ENCODE results near the gene LINS1.

Gene LINS1

DNA sequence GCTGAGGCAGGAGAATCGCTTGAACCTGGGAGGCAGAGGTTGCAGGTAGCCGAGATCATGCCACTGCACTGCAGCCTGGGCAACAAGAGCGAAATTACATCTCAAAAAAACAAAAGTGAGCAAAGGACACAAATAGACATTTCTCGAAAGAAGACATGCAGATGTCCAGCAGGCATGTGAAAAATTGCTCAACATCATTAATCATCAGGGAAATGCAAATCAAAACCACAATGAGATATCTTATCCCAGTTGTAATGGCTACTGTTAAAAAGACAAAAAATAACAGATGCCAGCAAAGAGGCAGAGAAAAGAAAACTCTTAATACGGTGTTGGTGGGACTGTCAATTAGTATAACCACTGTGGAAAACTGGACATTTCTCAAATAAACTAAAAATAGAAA lies 21.3 kb upstream of the LINS1 start:
- Histone ChIP-seq H3K36me3 (ENCODE audit: low read length) (0 out of 2 replicates have a peak, but pooled peaks cover 13% of the 10 kb centered on the region), H3K9ac (ENCODE audit: low read length) (no peak overlapping the region), H3K9me2 (replicated peaks; ENCODE audit: insufficient read depth, low read length) (no peaks in the 10 kb centered on the region), H2AFZ (ENCODE audit: low read depth, low read length, severe bottlenecking) (no peak overlapping the region), H3K27ac (ENCODE audit: low read depth, low read length) (no peak overlapping the region), H4K20me1 (ENCODE audit: low read depth, low read length) (no peaks in the 10 kb centered on the region), H3K4me3 (ENCODE audit: insufficient read depth, low read length, poor library complexity, severe bottlenecking) (no peak overlapping the region), H3K4me2 (ENCODE audit: low read depth, low read length, poor library complexity, severe bottlenecking) (no peak overlapping the region), H3K79me2 (ENCODE audit: insufficient read depth, low read length) (no peaks in the 10 kb centered on the region), H3K27me3 (ENCODE audit: low read length) (no peaks in the 10 kb centered on the region), H3F3A (ENCODE audit: insufficient read depth) (no peaks in the 10 kb centered on the region), H3K9me3 (ENCODE audit: insufficient read depth, low read length) (no peaks in the 10 kb centered on the region)
- no peak for TF ChIP-seq EZH2phosphoT487 (conservative IDR thresholded peaks at IDR 0.05; ENCODE audit: low read length)
- TF ChIP-seq, protein P1, sequence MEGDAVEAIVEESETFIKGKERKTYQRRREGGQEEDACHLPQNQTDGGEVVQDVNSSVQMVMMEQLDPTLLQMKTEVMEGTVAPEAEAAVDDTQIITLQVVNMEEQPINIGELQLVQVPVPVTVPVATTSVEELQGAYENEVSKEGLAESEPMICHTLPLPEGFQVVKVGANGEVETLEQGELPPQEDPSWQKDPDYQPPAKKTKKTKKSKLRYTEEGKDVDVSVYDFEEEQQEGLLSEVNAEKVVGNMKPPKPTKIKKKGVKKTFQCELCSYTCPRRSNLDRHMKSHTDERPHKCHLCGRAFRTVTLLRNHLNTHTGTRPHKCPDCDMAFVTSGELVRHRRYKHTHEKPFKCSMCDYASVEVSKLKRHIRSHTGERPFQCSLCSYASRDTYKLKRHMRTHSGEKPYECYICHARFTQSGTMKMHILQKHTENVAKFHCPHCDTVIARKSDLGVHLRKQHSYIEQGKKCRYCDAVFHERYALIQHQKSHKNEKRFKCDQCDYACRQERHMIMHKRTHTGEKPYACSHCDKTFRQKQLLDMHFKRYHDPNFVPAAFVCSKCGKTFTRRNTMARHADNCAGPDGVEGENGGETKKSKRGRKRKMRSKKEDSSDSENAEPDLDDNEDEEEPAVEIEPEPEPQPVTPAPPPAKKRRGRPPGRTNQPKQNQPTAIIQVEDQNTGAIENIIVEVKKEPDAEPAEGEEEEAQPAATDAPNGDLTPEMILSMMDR (IDR thresholded peaks at IDR 0.05; ENCODE audit: insufficient read depth, low read length, poor library complexity, severe bottlenecking): no peak

- Histone ChIP-seq H3K27me3 (ENCODE audit: low read length) (no peaks in the 10 kb centered on the region), H3K4me3 (ENCODE audit: insufficient read depth, low read length, poor library complexity, severe bottlenecking) (no peak overlapping the region), H3K9me2 (replicated peaks; ENCODE audit: insufficient read depth, low read length) (no peaks in the 10 kb centered on the region), H3K9ac (ENCODE audit: low read length) (no peak overlapping the region), H3F3A (ENCODE audit: insufficient read depth) (no peaks in the 10 kb centered on the region), H3K79me2 (ENCODE audit: insufficient read depth, low read length) (no peaks in the 10 kb centered on the region), H4K20me1 (ENCODE audit: low read depth, low read length) (no peaks in the 10 kb centered on the region), H3K9me3 (ENCODE audit: insufficient read depth, low read length) (no peaks in the 10 kb centered on the region), H3K36me3 (ENCODE audit: low read length) (0 out of 2 replicates have a peak, but pooled peaks cover 15% of the 10 kb centered on the region), H2AFZ (ENCODE audit: low read depth, low read length, severe bottlenecking) (no peak overlapping the region), H3K4me2 (ENCODE audit: low read depth, low read length, poor library complexity, severe bottlenecking) (no peak overlapping the region), H3K27ac (ENCODE audit: low read depth, low read length) (no peak overlapping the region)
- TF ChIP-seq, protein P1 (IDR thresholded peaks at IDR 0.05; ENCODE audit: insufficient read depth, low read length, poor library complexity, severe bottlenecking): no peak
- no peak for TF ChIP-seq EZH2phosphoT487 (conservative IDR thresholded peaks at IDR 0.05; ENCODE audit: low read length)
Measured at GRCh38 chr15:100616700-100617099, 14.7 kb upstream of the LINS1 start.

DNA sequence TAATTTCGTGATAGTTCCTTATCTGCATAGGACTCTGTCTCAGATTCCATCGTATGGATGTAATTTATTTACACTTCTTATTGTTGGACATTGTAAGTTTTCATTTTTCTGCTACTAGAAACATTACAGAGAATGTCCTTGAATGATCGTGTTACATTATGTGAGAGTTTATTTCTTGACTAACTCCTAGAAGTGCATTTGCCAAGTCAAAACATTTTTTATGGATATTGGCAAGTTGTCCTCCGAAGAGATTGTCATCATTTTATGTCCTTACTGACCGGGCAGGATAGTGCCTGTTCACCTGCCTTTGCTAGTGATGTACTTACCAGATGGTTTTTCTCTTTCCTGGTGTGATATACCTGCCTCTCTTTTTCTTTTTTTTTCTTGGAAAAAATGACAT lies 13.8 kb upstream of the LINS1 start:
- H3K9me2 ChIP-seq (replicated peaks; ENCODE audit: insufficient read depth, low read length): no peaks in the 10 kb centered on the region
- no peaks in the 10 kb centered on the region for H3K27me3 ChIP-seq (ENCODE audit: low read length)
- H3K79me2 ChIP-seq (ENCODE audit: insufficient read depth, low read length): no peaks in the 10 kb centered on the region
- TF ChIP-seq EZH2phosphoT487 (conservative IDR thresholded peaks at IDR 0.05; ENCODE audit: low read length): no peak
- TF ChIP-seq, protein P1 (IDR thresholded peaks at IDR 0.05; ENCODE audit: insufficient read depth, low read length, poor library complexity, severe bottlenecking): no peak
- H2AFZ ChIP-seq (ENCODE audit: low read depth, low read length, severe bottlenecking): no peak overlapping the region
- H4K20me1 ChIP-seq (ENCODE audit: low read depth, low read length): no peaks in the 10 kb centered on the region
- no peak overlapping the region for H3K27ac ChIP-seq (ENCODE audit: low read depth, low read length)
- H3K9ac ChIP-seq (ENCODE audit: low read length): no peak overlapping the region
- no peak overlapping the region for H3K4me2 ChIP-seq (ENCODE audit: low read depth, low read length, poor library complexity, severe bottlenecking)
- peaks cover 9% of the 10 kb centered on the region; the same call in 1 of the 2 replicates for H3K36me3 ChIP-seq (ENCODE audit: low read length)
- H3F3A ChIP-seq (ENCODE audit: insufficient read depth): no peaks in the 10 kb centered on the region
- H3K9me3 ChIP-seq (ENCODE audit: insufficient read depth, low read length): no peaks in the 10 kb centered on the region
- no peak overlapping the region for H3K4me3 ChIP-seq (ENCODE audit: insufficient read depth, low read length, poor library complexity, severe bottlenecking)

Measured in SU-DHL-6 (cell line).